Right lobe of liver (tissue), 6 donors: ENCODE data around the gene SERPINA4. TPM values are rescaled to one million over a fixed set of nuclear protein-coding genes. Genes with fewer than 3 reads are reported as not detected.
A peak's percentile ranks its signal among the peaks of the same experiment; 100 is the strongest.

Experiments used
- ATAC-seq, 4 donors: fragments of 200-7000 bp; cut with Tn5 transposase; one replicate each; pipeline ENCODE4 v1.9.1; 2020; ENCODE audit warnings: mild to moderate bottlenecking in 4 of 4, moderate library complexity in 4 of 4
- DNase-seq, 3 donors: peaks; one replicate each; pipeline ENCODE4 v3.0.0-alpha.2; 2020
- H3K27ac ChIP-seq, 3 donors: fragments of 200-600 bp; one replicate each; pipeline ENCODE4 v1.8.0; 2022
- H3K27me3 ChIP-seq, 2 donors: fragments of 200-600 bp; one replicate each; pipeline ENCODE4 v1.8.0; 2022
- H3K36me3 ChIP-seq, 4 donors: fragments of 200-600 bp; sonication (generic) in 1 of 4; one replicate each; pipeline versions ENCODE4 v1.5.1 to v1.8.0; 2017 to 2022; ENCODE audit warnings: control low read depth in 1 of 4
- H3K4me1 ChIP-seq, 4 donors: fragments of 200-600 bp; sonication (generic) in 1 of 4; one replicate each; pipeline versions ENCODE4 v1.5.1 to v1.8.0; 2017 to 2022; ENCODE audit warnings: control low read depth in 1 of 4
- H3K4me3 ChIP-seq, 3 donors: fragments of 200-600 bp; one replicate each; pipeline ENCODE4 v1.8.0; 2022
- H3K9me3 ChIP-seq, 4 donors: fragments of 200-600 bp; sonication (generic) in 1 of 4; one replicate each; pipeline versions ENCODE4 v1.5.1 to v1.8.0; 2017 to 2022; ENCODE audit warnings: control low read depth in 1 of 4
- POLR2A ChIP-seq: fragments of 450-650 bp; IDR thresholded peaks from one replicate; pipeline ENCODE4 v1.6.1; 2017; ENCODE audit warnings: antibody characterized with exemption, mild to moderate bottlenecking
- WGBS: methylation state at CpG from one replicate; pipeline ENCODE4 v1.1.6; 2018; ENCODE audit warnings: low coverage, low lambda C conversion rate; ENCODE audit not compliant: insufficient coverage; ENCODE audit errors: missing lambda C conversion rate; 5-methylcytosine and 5-hydroxymethylcytosine counted together
- intact Hi-C, 2 donors: fragments of 100-400 bp; cut with DNase I; formaldehyde crosslinking; loops; one replicate each; pipeline versions ENCODE4 v1.11.2 to v1.14.1; 2022
- total RNA-seq, 6 experiments: library from RNA; depleted of rRNA in 2 of 6; stranded (reverse); fragments of >200 nt in 2 of 6; fragmentation: NEBNext Ultra II Directional in 3 of 6; extraction: Animal tissue kit (Norgen Biotek cat#: 25700) in 3 of 6; gene quantifications; one replicate each; pipeline versions ENCODE4 v1.1.0 to v1.2.4, GENCODE V29; 2016 to 2023
- TF ChIP-seq, protein P1 (sequence below), 4 donors: fragments of 200-600 bp in 3 of 4; fragments of 450-650 bp in 1 of 4; IDR thresholded peaks; one replicate each; pipeline versions ENCODE4 v1.5.1 to v1.8.0; 2016 to 2022; ENCODE audit warnings: antibody characterized with exemption in 4 of 4, mild to moderate bottlenecking in 2 of 4
- donor health status: DM: no; HTN: yes; CAD: no.
- donor health status: DM: no; HTN: no; CAD: no.
- donor health status: DM: no; HTN: no; CAD: no.
- donor health status: DM: no; HTN: yes; CAD: no.
- donor health status: DM: no; HTN: yes; CAD: no.

The SERPINA4 gene
- total RNA-seq, 6 experiments from 2014 or later = 41.2 to 204 (median 145) TPM

DNA sequence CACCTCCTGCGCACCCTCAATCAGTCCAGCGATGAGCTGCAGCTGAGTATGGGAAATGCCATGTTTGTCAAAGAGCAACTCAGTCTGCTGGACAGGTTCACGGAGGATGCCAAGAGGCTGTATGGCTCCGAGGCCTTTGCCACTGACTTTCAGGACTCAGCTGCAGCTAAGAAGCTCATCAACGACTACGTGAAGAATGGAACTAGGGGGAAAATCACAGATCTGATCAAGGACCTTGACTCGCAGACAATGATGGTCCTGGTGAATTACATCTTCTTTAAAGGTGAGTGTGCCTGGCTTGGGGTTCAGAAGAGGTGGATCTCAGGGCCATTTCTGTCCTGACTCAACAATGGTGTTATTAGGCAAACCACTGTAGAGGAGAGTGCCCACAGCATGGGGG lies 53.6 kb downstream of the SERPINA4 start:
- peak in 1 of 4 donors; percentile 8 for ATAC-seq
- Histone ChIP-seq H3K4me3 (peak overlapping the region; percentile 68 to 88 (median 74)), H3K27me3 (no peaks in the 10 kb centered on the region), H3K9me3 (no peaks in the 10 kb centered on the region), H3K27ac (peak overlapping the region in 1 of 3 donors; percentile 67), H3K4me1 (peaks cover 0 to 38% (median 3%) of the 10 kb centered on the region in 4 donors), H3K36me3 (peaks cover 0 to 58% (median 26%) of the 10 kb centered on the region in 4 donors)
- 47% methylated on average over 6 of the region's 7 CpGs for WGBS
- TF ChIP-seq, protein P1, sequence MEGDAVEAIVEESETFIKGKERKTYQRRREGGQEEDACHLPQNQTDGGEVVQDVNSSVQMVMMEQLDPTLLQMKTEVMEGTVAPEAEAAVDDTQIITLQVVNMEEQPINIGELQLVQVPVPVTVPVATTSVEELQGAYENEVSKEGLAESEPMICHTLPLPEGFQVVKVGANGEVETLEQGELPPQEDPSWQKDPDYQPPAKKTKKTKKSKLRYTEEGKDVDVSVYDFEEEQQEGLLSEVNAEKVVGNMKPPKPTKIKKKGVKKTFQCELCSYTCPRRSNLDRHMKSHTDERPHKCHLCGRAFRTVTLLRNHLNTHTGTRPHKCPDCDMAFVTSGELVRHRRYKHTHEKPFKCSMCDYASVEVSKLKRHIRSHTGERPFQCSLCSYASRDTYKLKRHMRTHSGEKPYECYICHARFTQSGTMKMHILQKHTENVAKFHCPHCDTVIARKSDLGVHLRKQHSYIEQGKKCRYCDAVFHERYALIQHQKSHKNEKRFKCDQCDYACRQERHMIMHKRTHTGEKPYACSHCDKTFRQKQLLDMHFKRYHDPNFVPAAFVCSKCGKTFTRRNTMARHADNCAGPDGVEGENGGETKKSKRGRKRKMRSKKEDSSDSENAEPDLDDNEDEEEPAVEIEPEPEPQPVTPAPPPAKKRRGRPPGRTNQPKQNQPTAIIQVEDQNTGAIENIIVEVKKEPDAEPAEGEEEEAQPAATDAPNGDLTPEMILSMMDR (IDR thresholded peaks at IDR 0.05) = peak in 1 of 4 donors; percentile 21
- TF ChIP-seq POLR2A = no peak
- intact Hi-C loops = no loop called here
- peak in 1 of 3 donors; percentile 42 for DNase-seq

DNA sequence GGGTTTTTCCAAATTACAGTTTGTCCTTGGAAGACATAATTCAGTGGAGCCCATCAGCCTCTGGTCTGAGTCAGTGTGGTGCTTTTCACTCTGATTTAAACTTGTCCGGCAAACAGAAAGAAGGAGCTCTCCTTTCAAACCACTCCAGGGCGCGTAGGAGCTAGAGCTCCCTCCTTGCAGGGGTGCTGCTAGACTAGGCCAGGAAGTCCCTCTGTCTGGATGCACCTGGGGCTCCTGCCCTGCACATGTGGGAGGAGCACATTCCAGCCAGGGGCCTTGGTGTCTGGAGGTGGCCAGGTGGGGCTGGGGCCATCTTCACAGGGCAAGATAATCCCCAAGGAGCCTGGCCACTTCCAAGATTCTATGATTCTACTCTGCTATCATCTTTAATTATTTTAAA lies 54.0 kb downstream of the SERPINA4 start:
- no peak overlapping the region for H3K27ac ChIP-seq
- WGBS = 67% methylated on average over 2 of the region's 3 CpGs

DNA sequence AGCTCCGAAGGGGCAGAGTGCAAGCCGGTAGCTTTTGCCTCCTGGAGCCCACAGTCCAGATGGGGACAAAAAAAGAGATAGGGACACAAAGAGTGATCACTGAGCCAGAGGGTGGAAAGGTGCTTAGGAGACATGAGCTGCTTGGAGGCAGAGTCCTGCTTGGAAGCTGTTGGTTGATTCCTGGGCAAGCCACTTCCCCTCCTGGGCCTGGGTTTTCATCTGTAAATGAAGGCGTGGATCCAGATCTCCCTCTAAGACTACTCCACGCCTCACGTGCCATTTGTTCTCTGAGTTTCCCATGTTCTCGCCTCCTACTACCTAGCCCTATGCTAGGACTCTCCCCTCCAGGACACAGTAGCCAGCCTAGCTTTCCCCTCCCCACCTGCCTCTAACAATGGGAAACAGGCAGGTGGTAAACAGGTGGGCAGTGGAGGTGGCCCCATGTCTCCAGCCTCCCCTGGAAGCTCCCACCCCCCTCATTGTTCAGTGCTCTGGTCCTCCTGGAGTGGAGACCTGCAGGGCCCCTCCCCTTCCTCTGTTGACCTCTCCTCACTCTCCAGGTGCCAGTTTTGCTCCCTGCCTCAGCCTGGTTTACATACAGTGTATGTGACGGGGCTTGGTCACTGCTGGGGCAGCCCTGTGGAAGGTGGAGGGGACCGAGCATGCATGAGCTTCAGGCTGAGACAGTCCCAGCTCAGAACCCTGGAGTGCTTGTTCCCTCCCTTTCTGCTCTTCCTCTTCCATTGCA lies 54.8 kb downstream of the SERPINA4 start:
- H3K27me3 ChIP-seq = no peaks in the 10 kb centered on the region
- intact Hi-C loops = no loop called here
- H3K27ac ChIP-seq = no peak overlapping the region
- peaks cover 0 to 70% (median 32%) of the 10 kb centered on the region in 4 donors for H3K36me3 ChIP-seq
- no peaks in the 10 kb centered on the region for H3K9me3 ChIP-seq
- H3K4me1 ChIP-seq = peaks cover 0 to 40% (median 1%) of the 10 kb centered on the region in 4 donors
- WGBS = 29% methylated on average over 2 of the region's 8 CpGs
- peak; percentile 0 to 18 (median 4) for ATAC-seq
- DNase-seq = peak in 2 of 3 donors; percentile 47 to 51
- peak overlapping the region; percentile 68 to 88 (median 74) for H3K4me3 ChIP-seq
- no peak for TF ChIP-seq POLR2A
- TF ChIP-seq, protein P1 (IDR thresholded peaks at IDR 0.05) = no peak

More for the DNA sequence above, 54.0 kb downstream of the SERPINA4 start:
- H3K4me1 ChIP-seq = peaks cover 0 to 43% (median 3%) of the 10 kb centered on the region in 4 donors
- H3K27me3 ChIP-seq = no peaks in the 10 kb centered on the region
- H3K9me3 ChIP-seq = no peaks in the 10 kb centered on the region
- intact Hi-C loops = no loop called here
- peak overlapping the region; percentile 68 to 88 (median 74) for H3K4me3 ChIP-seq
- peaks cover 0 to 62% (median 28%) of the 10 kb centered on the region in 4 donors for H3K36me3 ChIP-seq
- peak in 1 of 4 donors; percentile 1 for ATAC-seq
- DNase-seq = peak in 1 of 3 donors; percentile 47
- TF ChIP-seq, protein P1 (IDR thresholded peaks at IDR 0.05) = no peak
- TF ChIP-seq POLR2A = no peak

DNA sequence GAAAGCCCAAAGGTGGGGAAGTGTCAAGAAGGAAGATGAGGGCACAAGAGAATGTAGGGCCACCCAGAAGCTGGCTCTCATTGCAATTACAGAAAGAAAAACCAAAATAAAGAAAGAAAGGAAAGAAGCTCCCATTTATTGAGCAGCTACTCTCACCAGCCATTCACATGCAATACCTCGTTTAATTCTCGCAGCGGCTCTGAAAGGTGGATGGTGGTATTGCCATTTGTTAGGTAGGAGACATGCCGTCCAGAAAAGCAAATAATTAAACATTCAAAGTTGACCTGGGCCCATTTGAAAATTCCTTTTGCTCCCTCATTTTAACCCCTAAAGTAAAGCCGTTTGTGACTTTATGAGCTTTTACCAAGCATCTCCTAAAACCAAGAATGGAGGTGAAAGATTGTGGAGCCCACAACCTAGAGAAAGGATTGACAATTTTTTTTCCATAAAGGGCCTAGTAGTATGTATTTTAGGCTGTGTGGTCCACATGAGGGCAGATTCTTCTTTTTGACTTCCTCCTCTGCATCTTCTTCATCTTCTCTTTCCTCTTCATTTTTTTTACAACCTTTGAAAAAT lies 56.2 kb downstream of the SERPINA4 start:
- no peaks in the 10 kb centered on the region for H3K9me3 ChIP-seq
- TF ChIP-seq POLR2A = peak; percentile 35
- TF ChIP-seq, protein P1 (IDR thresholded peaks at IDR 0.05) = peak in 2 of 4 donors; percentile 16 to 21
- intact Hi-C loops = no loop called here
- H3K36me3 ChIP-seq = peaks cover 0 to 84% (median 38%) of the 10 kb centered on the region in 4 donors
- H3K27me3 ChIP-seq = no peaks in the 10 kb centered on the region
- peaks cover 0 to 32% (median 0%) of the 10 kb centered on the region in 4 donors for H3K4me1 ChIP-seq
- DNase-seq (peak in 1 of 3 donors; percentile 31), ATAC-seq (no peak)
- 31% methylated on average over 5 of the region's 5 CpGs for WGBS
- H3K4me3 ChIP-seq = peak overlapping the region in 2 of 3 donors; percentile 68 to 88
- no peak overlapping the region for H3K27ac ChIP-seq
